Heart left ventricle (tissue), 13 donors: Measurements from ENCODE around the gene STBD1.

ENCODE experiments used
- POLR2A ChIP-seq, 2 donors: fragments of 450-650 bp; IDR thresholded peaks; one replicate each; pipeline ENCODE4 v1.6.1; 2017; ENCODE audit warnings: antibody characterized with exemption in 2 of 2, mild to moderate bottlenecking in 2 of 2, moderate library complexity in 2 of 2
- TF ChIP-seq, protein P1 (sequence below), 12 donors: fragments of 200-600 bp; sonication (generic) in 4 of 12; IDR thresholded peaks; one replicate each; pipeline versions ENCODE4 v1.5.0 to v1.8.0; 2018 to 2022; ENCODE audit warnings: antibody characterized with exemption in 12 of 12, mild to moderate bottlenecking in 5 of 12
- donor health status: ischemic (EF 13 %, LVEDD 7.1; RV severe dilation, severe dysfunction).
- donor health status: DM: no; HTN: yes; CAD: no.
- donor health status: DM: no; HTN: no; CAD: no.
- donor health status: ischemic (EF 25% LVEDD 6.9; RV normal size, moderate dysfunction).
- donor health status: ischemic (EF 25% LVEDD 5.7; RV mildly dilated, moderate dysfunction).
- donor health status: ischemic (EF 35%, LVEDD 5.7; RV mildly dilated, moderate dysfunction).
- donor health status: nonischemic (EF 11% LVEDD 7.7; RV severe dilation, severe dysfunction).
- donor health status: DM: yes; HTN: yes; CAD: no.
- donor health status: PGD.
- donor health status: ischemic (EF 29% LVEDD 5.4; RV normal size, mild dysfunction).
- donor health status: nonischemic (EF 23%, LVEDD 6.1; RV moderate dilation, normal function).

- TF ChIP-seq, protein P1, sequence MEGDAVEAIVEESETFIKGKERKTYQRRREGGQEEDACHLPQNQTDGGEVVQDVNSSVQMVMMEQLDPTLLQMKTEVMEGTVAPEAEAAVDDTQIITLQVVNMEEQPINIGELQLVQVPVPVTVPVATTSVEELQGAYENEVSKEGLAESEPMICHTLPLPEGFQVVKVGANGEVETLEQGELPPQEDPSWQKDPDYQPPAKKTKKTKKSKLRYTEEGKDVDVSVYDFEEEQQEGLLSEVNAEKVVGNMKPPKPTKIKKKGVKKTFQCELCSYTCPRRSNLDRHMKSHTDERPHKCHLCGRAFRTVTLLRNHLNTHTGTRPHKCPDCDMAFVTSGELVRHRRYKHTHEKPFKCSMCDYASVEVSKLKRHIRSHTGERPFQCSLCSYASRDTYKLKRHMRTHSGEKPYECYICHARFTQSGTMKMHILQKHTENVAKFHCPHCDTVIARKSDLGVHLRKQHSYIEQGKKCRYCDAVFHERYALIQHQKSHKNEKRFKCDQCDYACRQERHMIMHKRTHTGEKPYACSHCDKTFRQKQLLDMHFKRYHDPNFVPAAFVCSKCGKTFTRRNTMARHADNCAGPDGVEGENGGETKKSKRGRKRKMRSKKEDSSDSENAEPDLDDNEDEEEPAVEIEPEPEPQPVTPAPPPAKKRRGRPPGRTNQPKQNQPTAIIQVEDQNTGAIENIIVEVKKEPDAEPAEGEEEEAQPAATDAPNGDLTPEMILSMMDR (IDR thresholded peaks at IDR 0.05), result no peak
- no peak for TF ChIP-seq POLR2A (IDR thresholded peaks at IDR 0.05)
Measured at GRCh38 chr4:76282941-76283689, 23.4 kb upstream of the STBD1 start.
